Activated naive CD4-positive, alpha-beta T cell treated with anti-CD3 and anti-CD28 coated beads, Interleukin-2, amount 50 U/mL, for 16 hours (primary cell): ENCODE measurements around the gene FANK1.
A peak's percentile ranks its signal among the peaks of the same experiment; 100 is the strongest.
"Not testable (repeated sequence)": the region's sequence is repeated elsewhere in the genome, so short reads cannot be mapped to it uniquely, and the experiment has no call there.

Experiments used
- DNase-seq: peaks from one replicate; pipeline ENCODE4 v3.0.0-alpha.2; 2020

The FANK1 gene

GRCh38 chr10:125892402-125892801 lies 4.0 kb upstream of the FANK1 start:
- not testable (repeated sequence) for DNase-seq

GRCh38 chr10:125894176-125894575 lies 2.2 kb upstream of the FANK1 start:
- DNase-seq: not testable (repeated sequence)

GRCh38 chr10:125895130-125896087 lies 955 bp upstream of the FANK1 start:
- peak; percentile 56 for DNase-seq

- not testable (repeated sequence) for DNase-seq
Measured at GRCh38 chr10:125897317-125897716, 953 bp downstream of the FANK1 start.

- not testable (repeated sequence) for DNase-seq
Measured at GRCh38 chr10:125900963-125901362, 4.6 kb downstream of the FANK1 start.

GRCh38 chr10:125903135-125903640 lies 6.8 kb downstream of the FANK1 start:
- not testable (repeated sequence) for DNase-seq

- DNase-seq: not testable (repeated sequence)
Measured at GRCh38 chr10:125905069-125905994, 9.0 kb downstream of the FANK1 start.

GRCh38 chr10:125907598-125907997 lies 11.2 kb downstream of the FANK1 start:
- not testable (repeated sequence) for DNase-seq

GRCh38 chr10:125908813-125909212 lies 12.4 kb downstream of the FANK1 start:
- not testable (repeated sequence) for DNase-seq

- not testable (repeated sequence) for DNase-seq
Measured at GRCh38 chr10:125909491-125909890, 13.1 kb downstream of the FANK1 start.

- no peak for DNase-seq
Measured at GRCh38 chr10:125911145-125911544, 14.8 kb downstream of the FANK1 start.

- no peak for DNase-seq
Measured at GRCh38 chr10:125911990-125912389, 15.6 kb downstream of the FANK1 start.

- not testable (repeated sequence) for DNase-seq
Measured at GRCh38 chr10:125913277-125913676, 16.9 kb downstream of the FANK1 start.

- no peak for DNase-seq
Measured at GRCh38 chr10:125916977-125917376, 20.6 kb downstream of the FANK1 start.

- DNase-seq: not testable (repeated sequence)
Measured at GRCh38 chr10:125917704-125918361, 21.5 kb downstream of the FANK1 start.

GRCh38 chr10:125921643-125922306 lies 25.4 kb downstream of the FANK1 start:
- not testable (repeated sequence) for DNase-seq

GRCh38 chr10:125925262-125925834 lies 29.0 kb downstream of the FANK1 start:
- no peak for DNase-seq

GRCh38 chr10:125926247-125926646 lies 29.9 kb downstream of the FANK1 start:
- no peak for DNase-seq

- not testable (repeated sequence) for DNase-seq
Measured at GRCh38 chr10:125927265-125927664, 30.9 kb downstream of the FANK1 start.

- DNase-seq: no peak
Measured at GRCh38 chr10:125928928-125929585, 32.7 kb downstream of the FANK1 start.

- no peak for DNase-seq
Measured at GRCh38 chr10:125929618-125930017, 33.3 kb downstream of the FANK1 start.
